Ishikawa (cell line): Measurements from ENCODE around the gene BICC1.

Experiments used
- CEBPB ChIP-seq: IDR thresholded peaks from 2 replicates; pipeline ENCODE4 v1.6.1; 2012
- CREB1 ChIP-seq: IDR thresholded peaks from 2 replicates; pipeline ENCODE4 v1.6.1; 2012; ENCODE audit warnings: low read depth
- EGR1 ChIP-seq: IDR thresholded peaks from 2 replicates; pipeline ENCODE4 v1.6.1; 2012
- EP300 ChIP-seq: IDR thresholded peaks from 2 replicates; pipeline ENCODE4 v1.6.1; 2012; ENCODE audit warnings: borderline replicate concordance
- FOXM1 ChIP-seq: IDR thresholded peaks from 2 replicates; pipeline ENCODE4 v1.6.1; 2012; ENCODE audit warnings: low read depth, borderline replicate concordance
- MAX ChIP-seq: IDR thresholded peaks from 2 replicates; pipeline ENCODE4 v1.6.1; 2012
- NFIC ChIP-seq: IDR thresholded peaks from 2 replicates; pipeline ENCODE4 v1.6.1; 2012
- RAD21 ChIP-seq: IDR thresholded peaks from 2 replicates; pipeline ENCODE4 v1.6.1; 2012; ENCODE audit warnings: low read depth
- REST ChIP-seq: IDR thresholded peaks from 2 replicates; pipeline ENCODE4 v1.6.1; 2012; ENCODE audit warnings: low read depth, mild to moderate bottlenecking
- TAF1 ChIP-seq: IDR thresholded peaks from 2 replicates; pipeline ENCODE4 v1.6.1; 2012; ENCODE audit warnings: low read depth, mild to moderate bottlenecking
- TCF12 ChIP-seq: IDR thresholded peaks from 2 replicates; pipeline ENCODE4 v1.6.1; 2012; ENCODE audit warnings: low read depth
- TEAD4 ChIP-seq: IDR thresholded peaks from 2 replicates; pipeline ENCODE4 v1.6.1; 2012
- USF1 ChIP-seq: IDR thresholded peaks from 2 replicates; pipeline ENCODE4 v1.6.1; 2012
- YY1 ChIP-seq: IDR thresholded peaks from 2 replicates; pipeline ENCODE4 v1.6.1; 2012; ENCODE audit warnings: low read depth
- ZBTB7A ChIP-seq: IDR thresholded peaks from 2 replicates; pipeline ENCODE4 v1.6.1; 2012; ENCODE audit warnings: low read depth

The BICC1 gene

GRCh38 chr10:58512491-58513187, at the start of gene BICC1:
BICC1 (plus strand) TSS chr10:58512872; CDS start chr10:58513144, 272 bp downstream.
- TF ChIP-seq EGR1 (no peak; the same call in 1 of the 2 replicates), USF1 (peak; percentile 57), TCF12 (no peak), NFIC (no peak), EP300 (no peak), FOXM1 (no peak), TEAD4 (no peak), TAF1 (0 out of 2 replicates have a peak, but pooled peaks have one; percentile 30), CEBPB (no peak), REST (no peak), MAX (peak; percentile 21; the same call in 1 of the 2 replicates), RAD21 (no peak), YY1 (no peak), CREB1 (no peak), ZBTB7A (no peak; the same call in 1 of the 2 replicates)

- TF ChIP-seq TEAD4 = no peak
These were observed 47.7 kb upstream of the BICC1 start for GRCh38 chr10:58464956-58465355.

GRCh38 chr10:58465629-58466028, 47.0 kb upstream of the BICC1 start:
- TF ChIP-seq YY1 = no peak
- no peak for TF ChIP-seq NFIC
- no peak for TF ChIP-seq TAF1
- TF ChIP-seq REST = no peak
- no peak for TF ChIP-seq TEAD4
- no peak for TF ChIP-seq CREB1
- TF ChIP-seq TCF12 = no peak
- TF ChIP-seq EGR1 = no peak
- TF ChIP-seq USF1 = no peak
- no peak for TF ChIP-seq RAD21
- TF ChIP-seq CEBPB = no peak
- no peak for TF ChIP-seq FOXM1
- no peak for TF ChIP-seq EP300
- TF ChIP-seq MAX = no peak
- TF ChIP-seq ZBTB7A = no peak

- TF ChIP-seq TCF12 (no peak), YY1 (no peak), RAD21 (no peak), FOXM1 (no peak), TEAD4 (no peak), CEBPB (no peak), CREB1 (no peak), TAF1 (no peak), EGR1 (no peak), USF1 (no peak), NFIC (no peak), MAX (no peak), EP300 (no peak), REST (no peak), ZBTB7A (no peak)
These were observed 44.6 kb upstream of the BICC1 start for GRCh38 chr10:58467931-58468635.
